HepG2 (cell line): ENCODE measurements around the gene INO80C. TPM values are rescaled to one million over a fixed set of nuclear protein-coding genes. Genes with fewer than 3 reads are reported as not detected.

Source experiments
- KMT2A ChIP-seq: sonication (generic); formaldehyde crosslinking; IDR thresholded peaks from 2 replicates; pipeline ENCODE4 v1.4.0; 2020; ENCODE audit warnings: missing genetic modification reagents
- polyA plus RNA-seq, 8 experiments: library from polyadenylated mRNA; depleted of rRNA in 3 of 8; stranded (reverse) in 7 of 8; unstranded in 1 of 8; fragments of >200 nt; fragmentation: Illumina TruSeq in 4 of 8; extraction: Trizol in 4 of 8; gene quantifications; 2 replicates each; pipeline versions ENCODE4 v1.2.1 to v1.2.3, GENCODE V29; 2011 to 2016; ENCODE audit warnings: low read depth in 4 of 8, missing spikeins in 1 of 8, mixed read lengths in 1 of 8; ENCODE audit not compliant: insufficient read depth in 1 of 8
- total RNA-seq, 5 experiments: library from RNA; depleted of rRNA; stranded (reverse); fragments of >200 nt; fragmentation: Illumina TruSeq; extraction: Trizol; gene quantifications; 2 replicates each; pipeline ENCODE4 v1.2.3, GENCODE V29; 2016; ENCODE audit warnings: low read depth in 1 of 5
- TF ChIP-seq, protein P1 (sequence below), 2 experiments: fragments of 450-650 bp in 1 of 2; sonication (generic) in 1 of 2; formaldehyde crosslinking in 1 of 2; IDR thresholded peaks; 2 replicates each; pipeline versions ENCODE4 v1.6.1 to v1.8.0; 2016 to 2022; ENCODE audit warnings: antibody characterized with exemption in 1 of 2, mild to moderate bottlenecking in 1 of 2, missing genetic modification reagents in 1 of 2
- TF ChIP-seq, protein P2 (sequence below): sonication (generic); formaldehyde crosslinking; IDR thresholded peaks from 2 replicates; pipeline ENCODE4 v1.4.0; 2020; ENCODE audit warnings: missing genetic modification reagents
- TF ChIP-seq, protein P3 (sequence below): IDR thresholded peaks from 2 replicates; pipeline ENCODE4 v1.4.0; 2020; ENCODE audit warnings: mild to moderate bottlenecking, missing genetic modification reagents
- TF ChIP-seq, protein P4 (sequence below): sonication (generic); formaldehyde crosslinking; IDR thresholded peaks from 2 replicates; pipeline ENCODE4 v1.5.0; 2020; ENCODE audit warnings: mild to moderate bottlenecking, missing genetic modification reagents
- TF ChIP-seq, protein P5 (sequence below): sonication (generic); formaldehyde crosslinking; IDR thresholded peaks from 2 replicates; pipeline ENCODE4 v1.5.1; 2020; ENCODE audit warnings: missing genetic modification reagents, mild to moderate bottlenecking, borderline replicate concordance

The INO80C gene
- total and polyA plus RNA-seq, 2 of the 13 experiments (the other 11 are each of a cell fraction or from before 2014, with no cell fraction given) = 8.2 to 15.4 TPM

DNA sequence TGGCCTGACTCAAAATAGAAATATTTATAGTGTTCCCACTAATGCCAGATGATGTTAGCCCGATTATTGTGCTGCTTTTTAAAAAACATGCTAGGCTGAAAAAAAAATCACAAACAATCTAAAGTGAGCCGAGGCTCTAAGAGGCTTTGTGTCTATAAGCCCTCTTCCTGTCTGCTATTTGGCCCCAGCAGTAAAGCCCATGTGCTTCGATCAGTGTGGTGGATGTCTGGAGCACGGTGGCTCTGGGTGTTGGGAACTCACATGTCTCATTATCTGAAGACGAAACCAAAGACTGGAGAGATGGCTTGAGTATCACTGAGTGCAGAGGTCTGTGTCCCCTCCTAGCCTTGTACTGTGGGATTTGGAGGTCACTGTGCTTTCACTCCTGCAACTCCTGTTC is 55.1 kb downstream of the INO80C start (continued):
- TF ChIP-seq, protein P1, sequence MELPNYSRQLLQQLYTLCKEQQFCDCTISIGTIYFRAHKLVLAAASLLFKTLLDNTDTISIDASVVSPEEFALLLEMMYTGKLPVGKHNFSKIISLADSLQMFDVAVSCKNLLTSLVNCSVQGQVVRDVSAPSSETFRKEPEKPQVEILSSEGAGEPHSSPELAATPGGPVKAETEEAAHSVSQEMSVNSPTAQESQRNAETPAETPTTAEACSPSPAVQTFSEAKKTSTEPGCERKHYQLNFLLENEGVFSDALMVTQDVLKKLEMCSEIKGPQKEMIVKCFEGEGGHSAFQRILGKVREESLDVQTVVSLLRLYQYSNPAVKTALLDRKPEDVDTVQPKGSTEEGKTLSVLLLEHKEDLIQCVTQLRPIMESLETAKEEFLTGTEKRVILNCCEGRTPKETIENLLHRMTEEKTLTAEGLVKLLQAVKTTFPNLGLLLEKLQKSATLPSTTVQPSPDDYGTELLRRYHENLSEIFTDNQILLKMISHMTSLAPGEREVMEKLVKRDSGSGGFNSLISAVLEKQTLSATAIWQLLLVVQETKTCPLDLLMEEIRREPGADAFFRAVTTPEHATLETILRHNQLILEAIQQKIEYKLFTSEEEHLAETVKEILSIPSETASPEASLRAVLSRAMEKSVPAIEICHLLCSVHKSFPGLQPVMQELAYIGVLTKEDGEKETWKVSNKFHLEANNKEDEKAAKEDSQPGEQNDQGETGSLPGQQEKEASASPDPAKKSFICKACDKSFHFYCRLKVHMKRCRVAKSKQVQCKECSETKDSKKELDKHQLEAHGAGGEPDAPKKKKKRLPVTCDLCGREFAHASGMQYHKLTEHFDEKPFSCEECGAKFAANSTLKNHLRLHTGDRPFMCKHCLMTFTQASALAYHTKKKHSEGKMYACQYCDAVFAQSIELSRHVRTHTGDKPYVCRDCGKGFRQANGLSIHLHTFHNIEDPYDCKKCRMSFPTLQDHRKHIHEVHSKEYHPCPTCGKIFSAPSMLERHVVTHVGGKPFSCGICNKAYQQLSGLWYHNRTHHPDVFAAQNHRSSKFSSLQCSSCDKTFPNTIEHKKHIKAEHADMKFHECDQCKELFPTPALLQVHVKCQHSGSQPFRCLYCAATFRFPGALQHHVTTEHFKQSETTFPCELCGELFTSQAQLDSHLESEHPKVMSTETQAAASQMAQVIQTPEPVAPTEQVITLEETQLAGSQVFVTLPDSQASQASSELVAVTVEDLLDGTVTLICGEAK (IDR thresholded peaks at IDR 0.05) = no peak
- TF ChIP-seq, protein P1 (CRISPR knock-in tag; IDR thresholded peaks at IDR 0.05) = no peak
- TF ChIP-seq, protein P2, sequence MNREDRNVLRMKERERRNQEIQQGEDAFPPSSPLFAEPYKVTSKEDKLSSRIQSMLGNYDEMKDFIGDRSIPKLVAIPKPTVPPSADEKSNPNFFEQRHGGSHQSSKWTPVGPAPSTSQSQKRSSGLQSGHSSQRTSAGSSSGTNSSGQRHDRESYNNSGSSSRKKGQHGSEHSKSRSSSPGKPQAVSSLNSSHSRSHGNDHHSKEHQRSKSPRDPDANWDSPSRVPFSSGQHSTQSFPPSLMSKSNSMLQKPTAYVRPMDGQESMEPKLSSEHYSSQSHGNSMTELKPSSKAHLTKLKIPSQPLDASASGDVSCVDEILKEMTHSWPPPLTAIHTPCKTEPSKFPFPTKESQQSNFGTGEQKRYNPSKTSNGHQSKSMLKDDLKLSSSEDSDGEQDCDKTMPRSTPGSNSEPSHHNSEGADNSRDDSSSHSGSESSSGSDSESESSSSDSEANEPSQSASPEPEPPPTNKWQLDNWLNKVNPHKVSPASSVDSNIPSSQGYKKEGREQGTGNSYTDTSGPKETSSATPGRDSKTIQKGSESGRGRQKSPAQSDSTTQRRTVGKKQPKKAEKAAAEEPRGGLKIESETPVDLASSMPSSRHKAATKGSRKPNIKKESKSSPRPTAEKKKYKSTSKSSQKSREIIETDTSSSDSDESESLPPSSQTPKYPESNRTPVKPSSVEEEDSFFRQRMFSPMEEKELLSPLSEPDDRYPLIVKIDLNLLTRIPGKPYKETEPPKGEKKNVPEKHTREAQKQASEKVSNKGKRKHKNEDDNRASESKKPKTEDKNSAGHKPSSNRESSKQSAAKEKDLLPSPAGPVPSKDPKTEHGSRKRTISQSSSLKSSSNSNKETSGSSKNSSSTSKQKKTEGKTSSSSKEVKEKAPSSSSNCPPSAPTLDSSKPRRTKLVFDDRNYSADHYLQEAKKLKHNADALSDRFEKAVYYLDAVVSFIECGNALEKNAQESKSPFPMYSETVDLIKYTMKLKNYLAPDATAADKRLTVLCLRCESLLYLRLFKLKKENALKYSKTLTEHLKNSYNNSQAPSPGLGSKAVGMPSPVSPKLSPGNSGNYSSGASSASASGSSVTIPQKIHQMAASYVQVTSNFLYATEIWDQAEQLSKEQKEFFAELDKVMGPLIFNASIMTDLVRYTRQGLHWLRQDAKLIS = no peak
- TF ChIP-seq, protein P3, sequence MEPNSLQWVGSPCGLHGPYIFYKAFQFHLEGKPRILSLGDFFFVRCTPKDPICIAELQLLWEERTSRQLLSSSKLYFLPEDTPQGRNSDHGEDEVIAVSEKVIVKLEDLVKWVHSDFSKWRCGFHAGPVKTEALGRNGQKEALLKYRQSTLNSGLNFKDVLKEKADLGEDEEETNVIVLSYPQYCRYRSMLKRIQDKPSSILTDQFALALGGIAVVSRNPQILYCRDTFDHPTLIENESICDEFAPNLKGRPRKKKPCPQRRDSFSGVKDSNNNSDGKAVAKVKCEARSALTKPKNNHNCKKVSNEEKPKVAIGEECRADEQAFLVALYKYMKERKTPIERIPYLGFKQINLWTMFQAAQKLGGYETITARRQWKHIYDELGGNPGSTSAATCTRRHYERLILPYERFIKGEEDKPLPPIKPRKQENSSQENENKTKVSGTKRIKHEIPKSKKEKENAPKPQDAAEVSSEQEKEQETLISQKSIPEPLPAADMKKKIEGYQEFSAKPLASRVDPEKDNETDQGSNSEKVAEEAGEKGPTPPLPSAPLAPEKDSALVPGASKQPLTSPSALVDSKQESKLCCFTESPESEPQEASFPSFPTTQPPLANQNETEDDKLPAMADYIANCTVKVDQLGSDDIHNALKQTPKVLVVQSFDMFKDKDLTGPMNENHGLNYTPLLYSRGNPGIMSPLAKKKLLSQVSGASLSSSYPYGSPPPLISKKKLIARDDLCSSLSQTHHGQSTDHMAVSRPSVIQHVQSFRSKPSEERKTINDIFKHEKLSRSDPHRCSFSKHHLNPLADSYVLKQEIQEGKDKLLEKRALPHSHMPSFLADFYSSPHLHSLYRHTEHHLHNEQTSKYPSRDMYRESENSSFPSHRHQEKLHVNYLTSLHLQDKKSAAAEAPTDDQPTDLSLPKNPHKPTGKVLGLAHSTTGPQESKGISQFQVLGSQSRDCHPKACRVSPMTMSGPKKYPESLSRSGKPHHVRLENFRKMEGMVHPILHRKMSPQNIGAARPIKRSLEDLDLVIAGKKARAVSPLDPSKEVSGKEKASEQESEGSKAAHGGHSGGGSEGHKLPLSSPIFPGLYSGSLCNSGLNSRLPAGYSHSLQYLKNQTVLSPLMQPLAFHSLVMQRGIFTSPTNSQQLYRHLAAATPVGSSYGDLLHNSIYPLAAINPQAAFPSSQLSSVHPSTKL = no peak
- TF ChIP-seq, protein P4, sequence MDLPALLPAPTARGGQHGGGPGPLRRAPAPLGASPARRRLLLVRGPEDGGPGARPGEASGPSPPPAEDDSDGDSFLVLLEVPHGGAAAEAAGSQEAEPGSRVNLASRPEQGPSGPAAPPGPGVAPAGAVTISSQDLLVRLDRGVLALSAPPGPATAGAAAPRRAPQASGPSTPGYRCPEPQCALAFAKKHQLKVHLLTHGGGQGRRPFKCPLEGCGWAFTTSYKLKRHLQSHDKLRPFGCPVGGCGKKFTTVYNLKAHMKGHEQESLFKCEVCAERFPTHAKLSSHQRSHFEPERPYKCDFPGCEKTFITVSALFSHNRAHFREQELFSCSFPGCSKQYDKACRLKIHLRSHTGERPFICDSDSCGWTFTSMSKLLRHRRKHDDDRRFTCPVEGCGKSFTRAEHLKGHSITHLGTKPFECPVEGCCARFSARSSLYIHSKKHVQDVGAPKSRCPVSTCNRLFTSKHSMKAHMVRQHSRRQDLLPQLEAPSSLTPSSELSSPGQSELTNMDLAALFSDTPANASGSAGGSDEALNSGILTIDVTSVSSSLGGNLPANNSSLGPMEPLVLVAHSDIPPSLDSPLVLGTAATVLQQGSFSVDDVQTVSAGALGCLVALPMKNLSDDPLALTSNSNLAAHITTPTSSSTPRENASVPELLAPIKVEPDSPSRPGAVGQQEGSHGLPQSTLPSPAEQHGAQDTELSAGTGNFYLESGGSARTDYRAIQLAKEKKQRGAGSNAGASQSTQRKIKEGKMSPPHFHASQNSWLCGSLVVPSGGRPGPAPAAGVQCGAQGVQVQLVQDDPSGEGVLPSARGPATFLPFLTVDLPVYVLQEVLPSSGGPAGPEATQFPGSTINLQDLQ = no peak
- TF ChIP-seq, protein P5, sequence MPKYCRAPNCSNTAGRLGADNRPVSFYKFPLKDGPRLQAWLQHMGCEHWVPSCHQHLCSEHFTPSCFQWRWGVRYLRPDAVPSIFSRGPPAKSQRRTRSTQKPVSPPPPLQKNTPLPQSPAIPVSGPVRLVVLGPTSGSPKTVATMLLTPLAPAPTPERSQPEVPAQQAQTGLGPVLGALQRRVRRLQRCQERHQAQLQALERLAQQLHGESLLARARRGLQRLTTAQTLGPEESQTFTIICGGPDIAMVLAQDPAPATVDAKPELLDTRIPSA (CRISPR knock-in tag) = no peak
- TF ChIP-seq KMT2A (CRISPR knock-in tag) = no peak
